Chondrocyte (in vitro differentiated cells): ENCODE data around the gene DOCK2. TPM values are rescaled to one million over a fixed set of nuclear protein-coding genes. Genes with fewer than 3 reads are reported as not detected.

Source experiments
- DNase-seq: peaks from one replicate; pipeline ENCODE4 v3.0.0; 2021; ENCODE audit warnings: mixed read lengths, low spot score
- H3K27ac Mint-ChIP-seq: one replicate; pipeline ENCODE4 v1.8.0; 2021; ENCODE audit warnings: mild to moderate bottlenecking, moderate library complexity, mixed read lengths; ENCODE audit not compliant: unreplicated experiment
- H3K27me3 Mint-ChIP-seq: 2 replicates; pipeline ENCODE4 v1.8.0; 2021; ENCODE audit warnings: low read depth, mixed read lengths
- H3K36me3 Mint-ChIP-seq: 2 replicates; pipeline ENCODE4 v1.8.0; 2021; ENCODE audit warnings: low read depth, mixed read lengths
- H3K4me1 Mint-ChIP-seq: 2 replicates; pipeline ENCODE4 v1.8.0; 2021; ENCODE audit warnings: low read depth, mild to moderate bottlenecking, mixed read lengths
- H3K4me3 Mint-ChIP-seq: one replicate; pipeline ENCODE4 v1.8.0; 2021; ENCODE audit warnings: mild to moderate bottlenecking, moderate library complexity, mixed read lengths; ENCODE audit not compliant: unreplicated experiment
- H3K9me3 Mint-ChIP-seq: 2 replicates; pipeline ENCODE4 v1.8.0; 2021; ENCODE audit warnings: low read depth, mixed read lengths
- CTCF ChIP-seq: fragments of 200-600 bp; sonication (generic); IDR thresholded peaks from 2 replicates; pipeline ENCODE4 v1.5.0; 2021; ENCODE audit warnings: antibody characterized with exemption, mild to moderate bottlenecking, moderate library complexity
- total RNA-seq: library from RNA; stranded (reverse); gene quantifications from 3 replicates; pipeline ENCODE4 v1.2.1, GENCODE V29; 2021

Gene DOCK2
- total RNA-seq, 1 donor from 2014 or later = 3.1 TPM

- peaks cover 13% of the 10 kb centered on the region for H3K27me3 Mint-ChIP-seq
- H3K27ac Mint-ChIP-seq = no peak overlapping the region
- H3K4me3 Mint-ChIP-seq = no peak overlapping the region
- no peaks in the 10 kb centered on the region for H3K36me3 Mint-ChIP-seq
- no peak for TF ChIP-seq CTCF
- no peaks in the 10 kb centered on the region for H3K9me3 Mint-ChIP-seq
- DNase-seq = no peak
- H3K4me1 Mint-ChIP-seq = no peaks in the 10 kb centered on the region
These were observed 383.3 kb downstream of the DOCK2 start for GRCh38 chr5:170020423-170020822.

- no peak overlapping the region for H3K4me3 Mint-ChIP-seq
- no peak for TF ChIP-seq CTCF
- no peaks in the 10 kb centered on the region for H3K9me3 Mint-ChIP-seq
- no peak for DNase-seq
- no peaks in the 10 kb centered on the region for H3K36me3 Mint-ChIP-seq
- peaks cover 9% of the 10 kb centered on the region for H3K27me3 Mint-ChIP-seq
- no peak overlapping the region for H3K27ac Mint-ChIP-seq
- H3K4me1 Mint-ChIP-seq = no peaks in the 10 kb centered on the region
These were observed 384.4 kb downstream of the DOCK2 start for GRCh38 chr5:170021506-170021905.

- Mint-ChIP-seq H3K36me3 (no peaks in the 10 kb centered on the region), H3K27ac (no peak overlapping the region), H3K9me3 (no peaks in the 10 kb centered on the region), H3K4me1 (no peaks in the 10 kb centered on the region), H3K27me3 (peaks cover 6% of the 10 kb centered on the region), H3K4me3 (no peak overlapping the region)
- TF ChIP-seq CTCF = no peak
- DNase-seq = no peak
These were observed 388.8 kb downstream of the DOCK2 start for GRCh38 chr5:170025853-170026252.

- no peak for DNase-seq
- peaks cover 3% of the 10 kb centered on the region for H3K27me3 Mint-ChIP-seq
- no peaks in the 10 kb centered on the region for H3K36me3 Mint-ChIP-seq
- no peak overlapping the region for H3K4me3 Mint-ChIP-seq
- H3K4me1 Mint-ChIP-seq = no peaks in the 10 kb centered on the region
- no peaks in the 10 kb centered on the region for H3K9me3 Mint-ChIP-seq
- no peak for TF ChIP-seq CTCF
- no peak overlapping the region for H3K27ac Mint-ChIP-seq
These were observed 391.0 kb downstream of the DOCK2 start for GRCh38 chr5:170028124-170028523.

GRCh38 chr5:170034231-170034630 is 397.2 kb downstream of the DOCK2 start:
- Mint-ChIP-seq H3K36me3 (no peaks in the 10 kb centered on the region), H3K9me3 (no peaks in the 10 kb centered on the region), H3K4me3 (no peak overlapping the region), H3K27me3 (no peaks in the 10 kb centered on the region), H3K4me1 (no peaks in the 10 kb centered on the region), H3K27ac (no peak overlapping the region)
- DNase-seq = no peak
- TF ChIP-seq CTCF = no peak
